ENCODE results near the gene PPARA.

PPARA gene

DNA sequence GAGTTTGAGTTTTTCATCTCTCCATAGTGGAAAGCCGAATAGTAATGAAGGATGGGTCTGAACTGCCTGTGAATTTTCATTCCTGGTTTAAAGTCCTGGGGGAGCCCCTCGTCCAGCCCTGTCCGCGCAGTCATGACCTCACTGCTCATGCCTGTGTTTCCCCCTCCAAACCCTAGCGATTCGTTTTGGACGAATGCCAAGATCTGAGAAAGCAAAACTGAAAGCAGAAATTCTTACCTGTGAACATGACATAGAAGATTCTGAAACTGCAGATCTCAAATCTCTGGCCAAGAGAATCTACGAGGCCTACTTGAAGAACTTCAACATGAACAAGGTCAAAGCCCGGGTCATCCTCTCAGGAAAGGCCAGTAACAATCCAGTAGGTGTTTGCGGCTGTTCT is 69.3 kb downstream of the PPARA start:
- FAIRE-seq, result no peak

DNA sequence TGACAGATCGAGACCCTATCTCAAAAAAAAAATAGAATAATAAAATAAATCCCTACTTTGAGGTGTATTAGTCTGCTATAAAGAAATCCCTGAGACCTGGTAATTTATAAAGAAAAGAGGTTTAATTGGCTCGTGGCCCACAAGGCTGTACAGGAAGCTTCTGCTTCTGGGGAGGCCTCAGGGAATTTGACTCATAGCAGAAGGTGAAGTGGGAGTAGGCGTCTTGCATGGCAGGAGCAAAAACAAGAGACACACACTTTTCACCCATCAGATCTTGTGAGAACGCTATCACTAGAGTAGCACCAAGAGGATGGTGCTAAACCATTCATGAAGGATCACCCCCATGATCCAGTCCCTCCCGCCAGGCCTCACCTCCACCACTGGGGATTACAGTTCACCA is 70.6 kb downstream of the PPARA start:
- FAIRE-seq, result no peak

DNA sequence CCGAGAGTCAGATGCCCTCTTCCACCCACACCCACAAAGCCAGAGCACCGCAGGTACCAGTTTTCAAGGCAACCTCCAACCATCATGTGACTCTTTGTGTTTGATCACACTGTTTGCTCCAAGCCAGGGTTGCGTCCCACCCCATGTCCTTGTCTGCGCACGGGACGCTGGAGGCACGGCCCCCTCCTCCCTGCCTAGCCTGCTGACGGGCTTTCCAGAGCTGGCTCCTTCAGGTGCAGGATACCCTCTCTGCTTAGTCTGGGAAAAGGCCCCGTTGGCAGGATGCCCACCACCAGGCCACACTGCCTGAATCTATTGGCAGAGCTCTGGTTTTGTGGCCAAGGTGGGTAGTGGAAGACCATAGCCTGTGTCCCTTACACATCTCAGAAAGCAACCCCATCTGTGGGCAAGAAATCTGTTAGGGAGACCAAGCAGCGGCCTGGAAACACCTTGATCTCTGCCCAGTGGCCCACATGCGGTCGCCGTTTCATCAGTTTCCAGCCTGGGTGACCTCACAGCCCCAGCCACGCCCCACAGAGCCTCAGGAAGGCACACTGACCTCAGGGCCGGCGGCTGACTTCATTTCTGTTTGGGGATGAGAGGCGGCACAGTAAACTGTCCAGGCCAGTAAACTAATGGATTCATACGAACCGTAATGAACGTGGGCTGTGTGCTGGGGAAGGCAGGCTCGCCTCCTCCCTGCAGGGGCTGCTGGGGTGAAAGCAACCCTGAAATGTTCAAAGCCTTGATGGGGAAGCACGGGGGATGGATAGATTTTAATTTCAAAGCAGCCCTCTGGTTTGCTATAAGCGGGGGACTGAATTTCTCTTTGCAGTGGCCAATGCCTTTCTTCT is 73.9 kb downstream of the PPARA start:
- FAIRE-seq, result no peak

DNA sequence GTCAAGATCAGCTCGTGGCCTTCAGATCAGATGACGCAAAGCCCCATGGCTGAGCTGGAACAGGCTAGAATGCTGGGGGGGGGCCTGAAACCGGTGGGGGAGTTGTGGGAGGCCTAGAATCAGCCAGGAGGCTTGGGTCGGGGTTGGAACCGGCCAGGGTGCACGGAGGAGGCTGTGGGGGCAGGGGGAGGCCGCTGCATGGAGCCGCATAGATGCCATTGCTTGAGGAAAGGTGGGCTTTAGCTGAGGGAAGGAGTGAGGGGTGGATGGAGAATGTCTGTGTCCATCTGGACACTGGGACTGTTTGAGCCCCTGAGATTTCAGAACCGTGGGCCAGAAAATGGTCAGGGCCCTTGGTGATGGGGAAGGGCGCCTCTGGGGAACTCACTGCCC is 74.6 kb downstream of the PPARA start:
- FAIRE-seq, result no peak

DNA sequence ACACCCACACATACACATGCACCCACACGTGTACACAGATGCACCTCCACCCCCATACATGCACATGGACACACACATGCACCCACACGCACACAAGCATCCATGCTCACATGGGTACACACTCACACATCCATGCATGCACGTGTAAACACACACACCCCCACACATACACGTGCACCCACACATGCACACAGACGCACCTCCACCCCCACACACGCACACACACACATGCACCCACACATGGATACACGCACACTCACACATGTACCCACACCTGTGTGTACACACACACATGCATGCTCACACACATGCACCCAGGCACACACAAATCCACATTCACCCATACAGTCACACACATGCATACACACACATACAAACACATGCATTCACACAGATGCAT is 75.3 kb downstream of the PPARA start:
- no peak for FAIRE-seq

DNA sequence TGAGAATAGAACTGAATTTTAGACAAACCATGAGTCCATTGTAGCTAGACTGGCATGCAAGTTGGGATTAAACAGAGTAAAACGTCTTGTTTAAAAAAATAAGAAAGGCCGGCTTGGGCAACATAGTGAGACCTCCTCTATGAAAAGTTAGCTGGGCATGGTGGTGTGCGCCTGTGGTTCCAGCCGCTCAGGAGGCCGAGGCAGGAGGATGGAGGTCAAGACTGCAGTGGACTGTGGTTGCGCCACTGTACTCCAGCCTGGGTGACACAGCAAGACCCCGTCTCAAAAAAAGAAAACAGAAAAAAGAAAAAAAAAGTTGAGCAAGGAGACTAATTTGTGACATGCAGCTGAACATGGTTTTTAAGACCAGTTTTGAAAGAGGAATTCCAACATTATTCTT is 76.3 kb downstream of the PPARA start:
- FAIRE-seq, result no peak

DNA sequence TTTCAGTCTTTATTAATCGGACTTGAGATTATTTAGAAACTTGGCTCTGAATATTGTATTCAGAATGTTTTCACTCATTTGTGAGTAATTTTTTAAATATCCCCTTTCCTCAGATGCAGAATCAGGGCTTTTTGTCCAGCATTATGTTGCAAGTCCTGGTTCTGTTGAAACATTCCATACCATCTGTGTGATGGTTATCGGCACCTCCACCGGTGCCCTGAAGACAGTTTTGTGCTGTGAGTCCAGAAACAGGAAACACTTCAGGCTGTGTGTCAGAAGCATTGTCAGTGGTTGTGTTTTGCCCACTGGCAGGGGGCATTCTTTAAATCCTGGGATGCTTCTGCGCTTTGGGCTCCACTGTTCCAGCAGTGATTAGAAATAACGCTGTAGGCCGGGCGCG is 79.4 kb downstream of the PPARA start:
- FAIRE-seq, result no peak

DNA sequence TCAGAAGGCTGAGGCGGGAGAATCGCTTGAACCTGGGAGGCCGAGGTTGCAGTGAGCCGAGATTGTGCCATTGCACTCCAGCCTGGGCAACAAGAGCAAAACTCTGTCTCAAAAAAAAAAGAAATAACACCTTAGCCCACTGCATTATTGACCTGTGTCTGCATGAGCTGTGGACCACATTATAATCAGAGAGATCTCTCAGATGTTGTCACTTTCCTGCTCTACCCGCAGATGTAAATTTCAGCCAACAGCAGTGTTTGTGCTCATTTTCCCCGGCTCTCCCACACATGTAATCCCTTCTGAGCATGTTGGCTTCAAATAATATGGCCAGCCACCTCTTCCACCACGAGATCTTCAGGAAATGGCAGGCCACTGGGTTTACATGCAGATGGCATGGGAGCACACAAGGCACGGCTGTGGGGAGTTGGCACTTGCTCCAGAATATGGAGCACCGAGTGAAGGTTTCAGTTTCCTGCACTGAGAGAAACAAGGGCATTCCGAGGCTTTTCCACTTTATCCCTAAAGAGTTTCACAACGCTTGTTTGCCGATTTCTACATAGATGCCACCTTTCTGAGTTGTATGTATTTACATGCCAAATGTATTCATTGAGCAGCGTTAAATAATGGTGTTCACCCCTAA is 80.1 kb downstream of the PPARA start:
- no peak for FAIRE-seq

DNA sequence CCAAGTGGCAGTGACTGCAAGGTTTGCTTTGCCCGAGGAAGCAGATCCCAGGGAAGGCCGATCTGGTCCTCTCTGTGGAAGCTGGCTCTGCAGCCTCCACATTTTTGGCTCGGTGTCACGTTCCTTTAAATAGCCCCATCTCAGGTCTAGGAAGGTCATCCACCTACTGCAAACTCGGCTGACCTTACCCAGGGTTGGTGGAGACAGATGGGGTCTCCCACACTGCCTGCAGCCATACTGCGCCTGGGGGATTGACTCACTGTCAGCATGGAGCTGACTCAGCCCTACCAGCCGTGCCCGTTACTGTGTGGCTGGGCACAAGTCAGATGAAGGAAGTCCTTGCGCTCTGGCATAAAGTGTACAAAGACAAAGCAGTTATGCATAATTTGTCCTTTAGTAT is 82.9 kb downstream of the PPARA start:
- FAIRE-seq, result no peak

DNA sequence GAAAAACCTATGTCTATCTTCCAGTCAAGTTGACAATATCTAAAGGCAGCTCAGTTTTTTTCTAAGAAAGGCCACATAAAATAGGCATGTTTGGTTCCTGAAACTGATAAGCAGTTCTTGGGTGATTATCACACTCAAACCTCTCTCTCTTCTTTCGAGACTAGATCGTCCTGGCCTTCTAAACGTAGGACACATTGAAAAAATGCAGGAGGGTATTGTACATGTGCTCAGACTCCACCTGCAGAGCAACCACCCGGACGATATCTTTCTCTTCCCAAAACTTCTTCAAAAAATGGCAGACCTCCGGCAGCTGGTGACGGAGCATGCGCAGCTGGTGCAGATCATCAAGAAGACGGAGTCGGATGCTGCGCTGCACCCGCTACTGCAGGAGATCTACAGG is 84.6 kb downstream of the PPARA start:
- no peak for FAIRE-seq

DNA sequence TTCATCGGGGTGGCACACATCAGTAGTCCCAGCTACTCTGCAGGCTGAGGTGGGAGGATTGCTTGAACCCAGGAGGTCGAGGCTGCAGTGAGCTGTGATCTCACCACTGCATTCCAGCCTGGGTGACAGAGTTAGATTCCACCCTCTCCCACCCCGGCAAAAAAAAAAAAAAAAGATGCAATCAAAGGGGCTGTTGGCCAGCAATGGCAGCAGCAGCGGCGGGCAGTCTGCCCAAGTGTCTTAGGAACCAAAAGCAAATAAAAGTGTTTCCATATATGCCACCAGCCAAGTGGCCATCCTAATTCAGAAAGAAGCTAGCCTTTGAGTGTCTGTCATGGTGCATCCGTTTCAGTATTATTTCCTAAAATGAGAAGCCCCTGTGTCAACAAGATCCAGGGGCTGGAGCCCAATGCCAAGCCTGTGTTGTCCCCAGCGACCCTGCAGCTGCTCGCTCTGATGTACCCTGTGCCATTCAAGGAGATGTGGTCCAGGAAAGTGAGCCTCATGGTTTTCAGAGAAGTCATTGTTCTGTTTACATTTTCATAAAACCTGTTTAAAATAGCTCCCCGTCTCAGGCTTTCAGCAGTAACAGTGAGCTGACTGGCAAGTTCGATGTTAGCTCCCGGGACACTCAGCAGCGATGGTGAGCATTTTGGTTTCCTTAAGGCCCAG is 87.3 kb downstream of the PPARA start:
- FAIRE-seq, result no peak

DNA sequence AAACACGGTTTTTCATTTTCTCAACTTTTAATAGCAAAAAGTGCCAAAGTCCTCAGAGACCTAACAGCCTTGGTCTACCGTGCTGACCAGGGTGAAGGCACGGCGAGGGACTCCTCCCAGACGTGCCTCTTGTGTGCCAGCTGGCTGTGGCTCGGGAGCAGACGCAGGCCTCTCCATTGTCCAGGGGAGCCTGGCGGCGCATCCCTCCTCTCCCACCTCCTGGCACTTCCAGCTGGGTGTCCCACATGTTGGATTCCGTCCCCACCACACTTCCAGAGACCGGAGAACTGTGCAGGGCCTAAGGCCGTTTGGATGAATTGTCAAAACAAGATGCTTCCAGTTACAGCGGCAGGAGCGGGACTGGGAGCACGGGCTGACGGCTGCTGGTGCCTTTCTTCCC is 88.2 kb downstream of the PPARA start:
- FAIRE-seq, result no peak

DNA sequence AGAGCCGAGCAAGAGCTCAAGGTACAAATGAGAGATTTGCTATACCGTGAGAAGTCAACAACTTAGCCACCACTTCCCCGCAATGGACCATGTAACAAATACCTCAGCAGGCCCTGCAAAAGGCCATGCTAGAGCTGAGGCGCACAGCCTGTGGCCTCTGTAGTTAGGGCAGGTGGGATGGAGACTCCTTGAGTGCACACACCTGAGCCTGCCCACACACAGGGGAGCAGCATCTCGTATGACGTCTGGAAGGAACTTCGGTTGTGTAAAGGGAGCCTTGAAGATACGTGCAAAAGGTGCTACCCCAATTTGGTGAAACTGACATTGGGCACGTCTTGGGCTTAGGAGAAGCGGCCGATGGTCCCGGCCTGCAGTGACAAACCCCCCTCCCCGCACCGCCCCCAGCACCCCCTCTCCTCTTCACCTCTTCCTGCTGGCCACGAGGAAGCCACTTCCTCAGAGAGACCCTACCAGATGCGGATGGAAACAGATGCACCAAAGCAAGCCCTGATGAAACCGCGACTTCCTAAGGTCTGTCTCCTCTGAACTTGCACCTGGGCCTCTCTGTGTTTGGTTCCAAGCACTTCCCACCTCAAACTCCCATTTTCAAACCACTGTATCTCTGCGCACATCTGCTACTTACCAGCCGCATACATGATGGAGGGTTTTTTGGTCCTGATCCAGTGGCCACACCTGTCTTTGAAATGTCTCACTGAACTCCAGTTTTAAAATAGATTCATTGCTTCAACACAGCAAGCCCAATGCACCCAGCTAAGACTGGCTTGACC is 89.1 kb downstream of the PPARA start:
- FAIRE-seq, result no peak

DNA sequence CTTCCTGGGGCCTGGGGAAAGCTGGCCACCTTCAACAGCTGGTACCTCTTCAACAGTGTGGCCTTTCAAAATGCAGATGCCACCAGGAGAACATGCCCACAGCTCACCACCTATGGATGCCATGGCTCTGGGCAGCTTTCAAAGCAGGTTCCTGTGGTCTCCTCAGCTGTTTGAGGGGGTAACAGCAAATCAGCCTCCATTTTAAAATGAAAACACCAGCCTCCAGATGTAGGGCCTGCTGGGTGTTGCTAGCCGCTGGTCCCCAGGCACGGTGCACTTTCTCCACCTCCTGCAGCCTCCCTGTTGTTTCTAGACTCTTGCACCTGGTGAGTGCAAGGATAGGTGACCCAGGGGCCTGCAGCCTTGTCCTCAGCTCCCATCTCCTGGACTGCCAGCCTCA is 89.7 kb downstream of the PPARA start:
- FAIRE-seq, result no peak

DNA sequence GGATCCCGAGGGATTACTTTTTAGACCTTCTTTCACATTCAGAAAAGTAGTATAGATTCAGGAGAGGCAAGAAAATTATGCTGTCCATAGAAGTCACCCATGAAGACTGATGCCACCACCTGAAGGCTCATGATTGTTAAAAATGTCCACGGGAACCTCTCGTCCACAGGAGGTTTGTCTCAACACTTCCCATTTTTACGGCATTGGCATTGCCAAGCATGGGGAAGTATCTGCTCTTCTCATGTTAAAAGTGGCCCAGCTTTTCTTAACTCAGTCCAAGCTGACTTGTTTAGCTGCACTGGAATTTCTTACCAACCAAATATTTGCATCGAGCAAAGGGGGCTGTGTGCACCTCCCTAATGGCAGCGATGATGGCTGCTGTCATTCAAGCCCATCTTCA is 90.2 kb downstream of the PPARA start:
- no peak for FAIRE-seq

DNA sequence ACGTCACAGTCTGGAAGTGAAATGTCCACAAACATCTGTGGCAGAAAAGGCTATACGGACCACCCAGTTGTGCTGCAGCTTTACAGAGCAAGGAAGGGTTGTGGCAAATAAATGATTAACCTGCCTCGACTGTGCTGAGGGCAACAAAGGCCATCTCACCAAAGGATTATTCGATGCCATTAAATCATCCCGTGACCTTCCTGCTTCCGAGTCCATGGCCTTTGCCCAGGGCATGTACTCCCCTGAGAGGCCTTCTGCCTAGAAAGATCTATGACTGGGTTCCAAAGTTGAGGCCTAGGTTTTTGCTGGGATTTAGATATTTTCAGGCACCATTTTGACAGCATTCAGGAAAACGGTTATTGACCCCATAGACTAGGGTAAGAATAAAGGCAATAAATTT is 90.6 kb downstream of the PPARA start:
- no peak for FAIRE-seq

DNA sequence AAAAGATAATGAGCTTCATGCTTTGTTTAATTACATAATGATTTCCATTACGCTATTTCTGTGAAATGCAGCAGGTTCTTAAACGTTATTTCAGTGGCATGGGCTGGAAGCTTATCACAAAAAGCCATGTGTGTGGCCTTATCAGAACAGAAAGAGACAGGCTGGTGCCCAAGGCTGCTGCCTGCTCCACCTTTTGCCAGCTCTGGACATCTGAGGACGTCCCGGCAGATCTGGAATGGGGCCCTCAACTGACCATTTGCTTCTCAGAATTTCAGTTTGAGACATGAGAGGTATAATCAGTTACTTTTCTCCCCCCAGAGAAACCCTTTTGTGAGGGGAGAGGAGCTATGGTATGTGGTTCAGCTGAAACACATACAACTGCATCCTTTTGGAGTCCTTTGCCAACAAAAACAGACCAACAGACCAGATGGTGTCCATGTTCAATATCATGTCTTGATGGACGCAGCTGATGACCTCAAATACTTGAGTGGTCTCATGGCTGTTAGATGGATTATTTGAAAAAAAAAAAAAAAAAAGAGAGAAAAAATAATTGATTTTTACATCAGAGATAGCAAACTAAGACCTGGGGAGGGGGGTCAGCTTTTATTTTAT is 91.2 kb downstream of the PPARA start:
- FAIRE-seq, result no peak

DNA sequence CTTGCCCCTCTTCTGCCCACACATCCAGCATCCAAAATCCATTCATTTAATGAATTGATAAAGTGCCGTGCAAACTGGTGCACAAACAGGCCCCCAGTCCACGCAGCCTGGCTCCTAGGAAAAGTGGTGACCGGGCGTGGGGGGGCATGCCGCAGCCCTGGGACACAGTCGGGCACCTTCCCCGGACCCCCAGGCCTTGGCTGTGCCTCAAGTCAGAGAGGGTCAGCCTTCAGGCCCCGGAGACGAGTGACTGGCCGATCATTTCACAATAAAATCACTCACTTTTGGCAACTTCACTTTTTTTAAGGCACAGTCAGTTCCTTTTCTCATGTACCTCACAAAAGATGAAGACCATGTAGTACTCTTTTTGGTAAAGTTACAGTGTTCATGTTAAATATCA is 91.8 kb downstream of the PPARA start:
- no peak for FAIRE-seq

DNA sequence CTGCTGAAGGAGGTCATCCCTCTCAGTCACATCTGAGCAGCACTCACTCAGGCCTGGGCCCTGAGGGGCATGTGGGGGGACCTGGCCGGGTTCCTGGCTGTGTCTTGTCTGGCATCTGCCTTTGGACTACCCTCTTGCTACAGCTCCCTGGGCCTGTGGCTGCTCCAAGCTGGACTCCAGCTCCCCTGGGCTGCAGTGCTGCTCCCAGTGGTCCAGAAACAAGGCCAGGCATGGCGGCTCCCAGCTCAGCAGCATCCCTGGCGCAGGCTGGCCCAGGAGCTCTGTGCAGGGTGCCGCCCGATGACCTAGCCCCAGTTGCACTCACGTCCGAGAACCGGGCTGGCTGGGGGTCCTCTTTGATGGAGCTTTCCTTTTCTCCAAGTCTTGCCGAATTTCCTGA is 94.4 kb downstream of the PPARA start:
- FAIRE-seq, result no peak

DNA sequence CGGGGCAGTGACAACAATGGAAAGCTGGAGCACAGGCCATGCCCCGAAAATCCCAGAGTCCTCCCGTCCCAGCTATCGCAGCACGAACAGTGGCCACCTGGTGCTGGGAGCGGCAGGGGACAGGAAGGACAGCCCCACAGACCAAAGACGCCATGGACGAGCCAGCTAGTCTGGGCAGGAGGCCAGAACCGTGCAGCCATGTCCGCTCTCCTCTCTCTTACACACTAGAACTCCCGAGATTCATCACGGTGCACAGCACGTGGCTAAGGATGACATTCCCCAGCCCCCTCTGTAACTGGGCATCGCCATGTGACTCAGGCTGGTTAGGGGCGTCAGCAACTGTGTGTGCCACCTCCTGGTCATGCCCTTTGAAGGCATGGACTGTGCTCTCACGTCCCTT is 95.2 kb downstream of the PPARA start:
- no peak for FAIRE-seq

DNA sequence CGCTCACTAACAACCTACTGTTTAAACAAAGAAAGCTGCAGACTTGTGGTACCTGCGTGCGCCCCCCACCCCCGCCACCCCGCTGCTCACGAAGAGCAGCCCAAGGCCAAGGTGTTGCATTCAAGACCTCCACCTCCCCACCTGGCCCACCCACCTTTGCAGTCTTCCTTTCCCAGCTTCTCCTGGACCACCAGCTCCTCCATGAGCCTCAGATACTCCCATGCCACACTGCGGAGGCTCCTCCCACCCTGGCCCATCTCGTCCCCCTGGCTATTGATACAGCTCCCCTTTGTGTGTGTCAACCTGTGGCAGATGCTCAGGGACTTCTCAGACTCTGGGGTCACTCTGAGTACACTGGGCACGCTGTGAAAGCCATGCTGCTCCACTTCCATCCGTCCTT is 95.9 kb downstream of the PPARA start:
- no peak for FAIRE-seq

DNA sequence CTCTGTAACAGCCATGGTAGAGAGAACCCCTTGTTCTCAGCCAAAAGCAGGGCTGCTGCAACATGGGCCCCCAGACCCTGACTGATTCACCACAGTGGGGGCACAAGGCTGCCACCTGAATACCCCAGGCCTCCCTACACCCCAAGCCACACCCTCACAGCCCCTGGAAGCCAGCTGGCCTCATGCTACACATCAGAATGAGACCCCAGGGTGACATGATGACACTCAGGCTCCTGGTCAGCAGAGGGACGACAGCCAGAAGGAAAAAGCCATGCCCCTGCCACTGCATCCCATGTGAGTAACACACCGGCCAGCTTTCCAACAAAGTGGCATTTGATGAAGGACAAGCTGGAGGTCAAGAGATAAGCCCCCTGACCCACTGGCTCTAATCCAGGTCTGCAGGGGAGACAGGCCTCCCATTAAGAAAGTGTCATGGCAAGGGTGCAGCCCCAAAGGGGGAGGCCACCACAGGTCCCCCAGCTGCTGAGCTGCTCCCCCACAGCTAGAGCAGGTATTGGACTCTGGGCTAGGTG is 97.2 kb downstream of the PPARA start:
- FAIRE-seq, result no peak

Measured in A204.1 (cell line).